HepG2 (cell line): ENCODE measurements around the gene ZDHHC8. TPM values are rescaled to one million over a fixed set of nuclear protein-coding genes. Genes with fewer than 3 reads are reported as not detected.
A peak's percentile ranks its signal among the peaks of the same experiment; 100 is the strongest.

Experiments used
- BORCS8-MEF2B ChIP-seq: sonication (generic); formaldehyde crosslinking; IDR thresholded peaks from 2 replicates; pipeline ENCODE4 v1.8.0; 2022; ENCODE audit warnings: mild to moderate bottlenecking, missing genetic modification reagents
- ELF3 ChIP-seq: IDR thresholded peaks from 2 replicates; pipeline ENCODE4 v1.6.1; 2016; ENCODE audit warnings: missing genetic modification reagents, missing compliant biosample characterization
- MAFF ChIP-seq: IDR thresholded peaks from 2 replicates; pipeline ENCODE4 v1.6.1; 2011; ENCODE audit warnings: low read depth, low read length, improper control_type of control experiment
- MEIS1 ChIP-seq: sonication (generic); formaldehyde crosslinking; IDR thresholded peaks from 2 replicates; pipeline ENCODE4 v1.9.0; 2021; ENCODE audit warnings: mild to moderate bottlenecking, missing genetic modification reagents, moderate library complexity, borderline replicate concordance
- PITX1 ChIP-seq: sonication (generic); formaldehyde crosslinking; IDR thresholded peaks from 2 replicates; pipeline ENCODE4 v1.5.1; 2020; ENCODE audit warnings: mild to moderate bottlenecking, missing genetic modification reagents
- SP4 ChIP-seq: sonication (generic); formaldehyde crosslinking; IDR thresholded peaks from 2 replicates; pipeline ENCODE4 v1.8.1; 2023; ENCODE audit warnings: mild to moderate bottlenecking, missing genetic modification reagents
- STAG1 ChIP-seq: sonication (generic); formaldehyde crosslinking; IDR thresholded peaks from 2 replicates; pipeline ENCODE4 v1.4.0; 2020; ENCODE audit warnings: missing genetic modification reagents
- TFDP1 ChIP-seq: IDR thresholded peaks from 2 replicates; pipeline ENCODE4 v1.6.1; 2016; ENCODE audit warnings: missing compliant biosample characterization, missing genetic modification reagents, borderline replicate concordance
- YEATS4 ChIP-seq: sonication (generic); formaldehyde crosslinking; IDR thresholded peaks from 2 replicates; pipeline ENCODE4 v1.4.0; 2020; ENCODE audit warnings: missing genetic modification reagents, borderline replicate concordance
- ZBTB3 ChIP-seq: sonication (generic); formaldehyde crosslinking; IDR thresholded peaks from 2 replicates; pipeline ENCODE4 v1.4.0; 2020; ENCODE audit warnings: low read depth, mild to moderate bottlenecking, moderate library complexity, missing genetic modification reagents, borderline replicate concordance
- ZNF282 ChIP-seq: fragments of 450-650 bp; IDR thresholded peaks from 2 replicates; pipeline ENCODE4 v1.6.1; 2018; ENCODE audit not compliant: partially characterized antibody
- ZNF335 ChIP-seq: sonication (generic); formaldehyde crosslinking; IDR thresholded peaks from 2 replicates; pipeline ENCODE4 v1.4.0; 2020; ENCODE audit warnings: missing genetic modification reagents
- ZNF746 ChIP-seq: sonication (generic); formaldehyde crosslinking; IDR thresholded peaks from 2 replicates; pipeline ENCODE4 v1.8.0; 2022; ENCODE audit warnings: mild to moderate bottlenecking, missing genetic modification reagents
- ZNF75D ChIP-seq: sonication (generic); formaldehyde crosslinking; IDR thresholded peaks from 2 replicates; pipeline ENCODE4 v1.8.1; 2023; ENCODE audit warnings: missing genetic modification reagents, mild to moderate bottlenecking, borderline replicate concordance
- ZNF777 ChIP-seq: sonication (generic); formaldehyde crosslinking; IDR thresholded peaks from 2 replicates; pipeline ENCODE4 v1.4.0; 2020; ENCODE audit warnings: missing genetic modification reagents
- polyA plus RNA-seq, 8 experiments: library from polyadenylated mRNA; depleted of rRNA in 3 of 8; stranded (reverse) in 7 of 8; unstranded in 1 of 8; fragments of >200 nt; fragmentation: Illumina TruSeq in 4 of 8; extraction: Trizol in 4 of 8; gene quantifications; 2 replicates each; pipeline versions ENCODE4 v1.2.1 to v1.2.3, GENCODE V29; 2011 to 2016; ENCODE audit warnings: low read depth in 4 of 8, missing spikeins in 1 of 8, mixed read lengths in 1 of 8; ENCODE audit not compliant: insufficient read depth in 1 of 8
- total RNA-seq, 5 experiments: library from RNA; depleted of rRNA; stranded (reverse); fragments of >200 nt; fragmentation: Illumina TruSeq; extraction: Trizol; gene quantifications; 2 replicates each; pipeline ENCODE4 v1.2.3, GENCODE V29; 2016; ENCODE audit warnings: low read depth in 1 of 5
- TF ChIP-seq, protein P1 (sequence below): sonication (generic); formaldehyde crosslinking; IDR thresholded peaks from 2 replicates; pipeline ENCODE4 v1.5.1; 2020; ENCODE audit warnings: mild to moderate bottlenecking, missing genetic modification reagents, moderate library complexity
- TF ChIP-seq, protein P2 (sequence below): IDR thresholded peaks from 2 replicates; pipeline ENCODE4 v1.6.1; 2012; ENCODE audit warnings: inconsistent platforms

Gene ZDHHC8
- total and polyA plus RNA-seq, 2 of the 13 experiments (the other 11 are each of a cell fraction or from before 2014, with no cell fraction given): 7.5 to 21.3 TPM

DNA sequence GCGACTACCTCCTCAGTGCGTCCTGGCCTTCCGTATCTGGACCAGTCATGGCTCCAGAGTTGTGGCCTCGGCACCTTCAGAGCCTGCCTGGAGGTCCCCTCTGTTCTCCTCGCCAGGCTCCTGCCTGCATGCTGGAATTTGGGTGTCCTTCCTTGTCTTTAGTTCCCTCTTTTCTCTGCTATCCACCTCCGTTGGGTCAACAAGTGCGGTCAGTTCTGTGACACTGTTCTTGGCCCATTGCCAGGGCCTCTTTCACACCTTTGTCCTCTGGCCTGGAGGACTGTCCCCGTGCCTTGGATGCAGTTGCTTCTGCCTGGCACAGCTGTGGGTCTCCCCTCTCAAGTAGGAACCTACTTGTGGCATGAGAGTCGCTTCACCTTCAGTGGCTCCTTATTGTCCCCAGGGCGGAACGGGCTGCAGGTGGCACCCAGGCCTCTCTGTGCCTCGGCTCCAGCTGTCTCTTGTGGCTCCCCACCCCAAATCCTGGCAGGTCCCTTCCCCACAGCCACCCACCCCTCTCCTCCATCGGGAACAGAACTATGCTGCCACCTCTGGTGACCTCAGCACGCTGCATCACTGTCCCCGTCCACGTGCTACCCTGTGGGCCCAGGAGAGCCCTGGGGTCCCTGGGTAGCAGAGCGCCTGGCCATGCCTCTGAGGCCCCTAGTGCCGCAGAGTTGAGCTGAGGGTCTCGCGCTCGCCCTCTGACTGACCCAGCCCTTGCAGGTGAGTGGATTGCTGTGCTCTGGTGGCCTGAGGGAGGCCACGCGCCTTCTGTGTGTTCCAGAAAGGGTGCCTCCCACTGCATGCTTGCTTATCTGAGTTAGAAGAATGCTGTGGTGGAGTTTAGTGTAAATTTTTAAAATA is 46.8 kb upstream of the ZDHHC8 start (continued):
- TF ChIP-seq, protein P1, sequence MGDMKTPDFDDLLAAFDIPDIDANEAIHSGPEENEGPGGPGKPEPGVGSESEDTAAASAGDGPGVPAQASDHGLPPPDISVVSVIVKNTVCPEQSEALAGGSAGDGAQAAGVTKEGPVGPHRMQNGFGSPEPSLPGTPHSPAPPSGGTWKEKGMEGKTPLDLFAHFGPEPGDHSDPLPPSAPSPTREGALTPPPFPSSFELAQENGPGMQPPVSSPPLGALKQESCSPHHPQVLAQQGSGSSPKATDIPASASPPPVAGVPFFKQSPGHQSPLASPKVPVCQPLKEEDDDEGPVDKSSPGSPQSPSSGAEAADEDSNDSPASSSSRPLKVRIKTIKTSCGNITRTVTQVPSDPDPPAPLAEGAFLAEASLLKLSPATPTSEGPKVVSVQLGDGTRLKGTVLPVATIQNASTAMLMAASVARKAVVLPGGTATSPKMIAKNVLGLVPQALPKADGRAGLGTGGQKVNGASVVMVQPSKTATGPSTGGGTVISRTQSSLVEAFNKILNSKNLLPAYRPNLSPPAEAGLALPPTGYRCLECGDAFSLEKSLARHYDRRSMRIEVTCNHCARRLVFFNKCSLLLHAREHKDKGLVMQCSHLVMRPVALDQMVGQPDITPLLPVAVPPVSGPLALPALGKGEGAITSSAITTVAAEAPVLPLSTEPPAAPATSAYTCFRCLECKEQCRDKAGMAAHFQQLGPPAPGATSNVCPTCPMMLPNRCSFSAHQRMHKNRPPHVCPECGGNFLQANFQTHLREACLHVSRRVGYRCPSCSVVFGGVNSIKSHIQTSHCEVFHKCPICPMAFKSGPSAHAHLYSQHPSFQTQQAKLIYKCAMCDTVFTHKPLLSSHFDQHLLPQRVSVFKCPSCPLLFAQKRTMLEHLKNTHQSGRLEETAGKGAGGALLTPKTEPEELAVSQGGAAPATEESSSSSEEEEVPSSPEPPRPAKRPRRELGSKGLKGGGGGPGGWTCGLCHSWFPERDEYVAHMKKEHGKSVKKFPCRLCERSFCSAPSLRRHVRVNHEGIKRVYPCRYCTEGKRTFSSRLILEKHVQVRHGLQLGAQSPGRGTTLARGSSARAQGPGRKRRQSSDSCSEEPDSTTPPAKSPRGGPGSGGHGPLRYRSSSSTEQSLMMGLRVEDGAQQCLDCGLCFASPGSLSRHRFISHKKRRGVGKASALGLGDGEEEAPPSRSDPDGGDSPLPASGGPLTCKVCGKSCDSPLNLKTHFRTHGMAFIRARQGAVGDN (CRISPR knock-in tag): peak; percentile 89
- TF ChIP-seq TFDP1 (no peak), BORCS8-MEF2B (CRISPR knock-in tag) (0 out of 2 replicates have a peak, but pooled peaks have one; percentile 40), ZNF335 (no peak), ZNF777 (CRISPR knock-in tag) (no peak), ZNF75D (CRISPR knock-in tag) (no peak), YEATS4 (CRISPR knock-in tag) (peak; percentile 44; the same call in 1 of the 2 replicates), SP4 (CRISPR knock-in tag) (peak; percentile 41; the same call in 1 of the 2 replicates), MEIS1 (CRISPR knock-in tag) (0 out of 2 replicates have a peak, but pooled peaks have one; percentile 19), MAFF (no peak), ZBTB3 (no peak), STAG1 (CRISPR knock-in tag) (peak; percentile 53), PITX1 (CRISPR knock-in tag) (0 out of 2 replicates have a peak, but pooled peaks have one; percentile 46), ZNF282 (no peak), ELF3 (CRISPR knock-in tag) (no peak), ZNF746 (CRISPR knock-in tag) (no peak)
- TF ChIP-seq, protein P2, sequence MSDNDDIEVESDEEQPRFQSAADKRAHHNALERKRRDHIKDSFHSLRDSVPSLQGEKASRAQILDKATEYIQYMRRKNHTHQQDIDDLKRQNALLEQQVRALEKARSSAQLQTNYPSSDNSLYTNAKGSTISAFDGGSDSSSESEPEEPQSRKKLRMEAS: peak; percentile 92
